ENCODE measurements around the gene RWDD3. TPM values are rescaled to one million over a fixed set of nuclear protein-coding genes. Genes with fewer than 3 reads are reported as not detected.

The RWDD3 gene
- total and polyA plus RNA-seq, 2 of the 13 experiments (the other 11 are each of a cell fraction or from before 2014, with no cell fraction given), result 18.3 to 21.2 TPM

GRCh38 chr1:95278173-95279006, 44.4 kb downstream of the RWDD3 start:
- Histone ChIP-seq H3K4me1 (ENCODE audit: insufficient read depth, low read length) (no peaks in the 10 kb centered on the region), H3K27me3 (ENCODE audit: control insufficient read depth in 1 of 2, insufficient read depth in 2 of 2, low read length in 2 of 2) (no peaks in the 10 kb centered on the region), H2AFZ (ENCODE audit: low read length) (peak overlapping the region; percentile 43), H3K36me3 (replicated peaks in 1 of 2; ENCODE audit: control insufficient read depth in 1 of 2, insufficient read depth in 2 of 2, low read length in 2 of 2) (no peaks in the 10 kb centered on the region), H3K79me2 (ENCODE audit: insufficient read depth, low read length) (no peaks in the 10 kb centered on the region), H3K4me2 (ENCODE audit: low read depth, low read length) (no peak overlapping the region), H3K4me3 (replicated peaks in 1 of 3; ENCODE audit: insufficient read depth in 1 of 3, low read depth in 2 of 3, low read length in 3 of 3) (no peak overlapping the region), H3K9me3 (ENCODE audit: low read length) (no peaks in the 10 kb centered on the region), H3K27ac (ENCODE audit: extremely low read length, insufficient read depth, low read length) (no peak overlapping the region), H3K9ac (ENCODE audit: insufficient read depth, low read depth, low read length) (no peak overlapping the region), H4K20me1 (ENCODE audit: insufficient read depth, low read length) (no peaks in the 10 kb centered on the region)
- no peak for ATAC-seq
- intact Hi-C loops (cut with micrococcal nuclease; ENCODE audit: unreplicated experiment), result no loop called here
- DNase-seq (ENCODE audit: low spot score), result no peak
- BruUV-seq (replicated peaks), result no TSS peak
- 16% methylated on average over 4 of the region's 4 CpGs for WGBS (ENCODE audit: low lambda C conversion rate)
- CTCF ChIA-PET (ENCODE audit: low intra/inter-chr PET ratio, low total read pairs), result no interaction called here
- FAIRE-seq, result no peak
- TF ChIP-seq HNF4G (IDR thresholded peaks at IDR 0.05; ENCODE audit: borderline replicate concordance, low read depth, low read length), result no peak
- no peak for TF ChIP-seq HNF4G (CRISPR knock-in tag; IDR thresholded peaks at IDR 0.05; ENCODE audit: borderline replicate concordance, low read depth)
- TF ChIP-seq SRF (IDR thresholded peaks at IDR 0.05; ENCODE audit: low read depth, low read length), result peak; percentile 32; the same call in 1 of the 2 replicates
- TF ChIP-seq NFYC (CRISPR knock-in tag; IDR thresholded peaks at IDR 0.05), result no peak
- TF ChIP-seq ZNF446 (CRISPR knock-in tag; IDR thresholded peaks at IDR 0.05), result no peak
- TF ChIP-seq FOXP1 (IDR thresholded peaks at IDR 0.05), result no peak
- TF ChIP-seq FOXP1 (CRISPR knock-in tag; IDR thresholded peaks at IDR 0.05), result no peak
- TF ChIP-seq FOXM1 (CRISPR knock-in tag; IDR thresholded peaks at IDR 0.05), result no peak
- no peak for TF ChIP-seq ZNF737 (CRISPR knock-in tag; IDR thresholded peaks at IDR 0.05; ENCODE audit: borderline replicate concordance)
- TF ChIP-seq ZBTB38 (CRISPR knock-in tag; IDR thresholded peaks at IDR 0.05), result no peak
- in situ Hi-C loops (cut with HindIII; ENCODE audit: extremely low pct_ligation_motif_present, low pct_unique_long_range_greater_than_20kb), result no loop called here
- POLR2A ChIA-PET, result no interaction called here

Measured in HepG2 (cell line).